Endothelial cell of umbilical vein (primary cell): ENCODE data around the gene SLC39A8. TPM values are rescaled to one million over a fixed set of nuclear protein-coding genes. Genes with fewer than 3 reads are reported as not detected.
"Not testable (repeated sequence)": the region's sequence is repeated elsewhere in the genome, so short reads cannot be mapped to it uniquely, and the experiment has no call there.

ENCODE experiments used
- BruUV-seq: library from RNA; stranded (reverse); fragments of 400-500 nt; replicated peaks from 2 replicates; lab custom pipeline; 2021; lab: Mats Ljungman, UMichigan
- CTCF ChIA-PET: fragments of 300-600, 350-600 bp; sonication (Branson Sonifier 250); formaldehyde crosslinking; loops from one replicate; lab custom pipeline; 2021; ENCODE audit warnings: antibody characterized with exemption, inconsistent platforms; lab: Charles Lee
- POLR2A ChIA-PET: fragments of 300-600, 350-600 bp; sonication (Branson Sonifier 250); formaldehyde crosslinking; loops from one replicate; lab custom pipeline; 2021; ENCODE audit warnings: antibody characterized with exemption, inconsistent platforms; lab: Charles Lee
- DNase-seq: peaks from one replicate; pipeline ENCODE4 v3.0.0-alpha.2; 2011; ENCODE audit warnings: low read depth, low spot score
- FAIRE-seq: peaks from 2 replicates; lab custom pipeline; 2011; peaks lifted over from hg19 to GRCh38; lab: Jason Lieb, UNC
- H2AFZ ChIP-seq: 2 replicates; pipeline ENCODE4 v1.6.0; 2012; ENCODE audit warnings: low read depth, low read length, control low read depth, inconsistent platforms
- H3K27ac ChIP-seq: 2 replicates; pipeline ENCODE4 v1.5.1; 2011; ENCODE audit warnings: low read depth, mild to moderate bottlenecking, control low read depth, low read length, moderate library complexity; ENCODE audit not compliant: insufficient read depth
- H3K27me3 ChIP-seq, 2 experiments: 2 replicates each; pipeline versions ENCODE4 v1.6.0 to v1.6.1; 2011; ENCODE audit warnings: low read length in 2 of 2, mixed read lengths in 1 of 2; ENCODE audit not compliant: control insufficient read depth in 2 of 2, insufficient read depth in 2 of 2
- H3K36me3 ChIP-seq, 2 experiments: 2 replicates in 1 of 2; 3 replicates in 1 of 2; pipeline ENCODE4 v1.5.1; 2011; ENCODE audit warnings: low read length in 2 of 2, mild to moderate bottlenecking in 1 of 2, moderate library complexity in 1 of 2; ENCODE audit not compliant: control insufficient read depth in 2 of 2, insufficient read depth in 2 of 2; ENCODE audit errors: extremely low read depth in 1 of 2
- H3K4me1 ChIP-seq: 3 replicates; pipeline ENCODE4 v1.5.1; 2011; ENCODE audit warnings: mild to moderate bottlenecking, low read length; ENCODE audit not compliant: control insufficient read depth, insufficient read depth; ENCODE audit errors: extremely low read depth
- H3K4me2 ChIP-seq: 2 replicates; pipeline ENCODE4 v1.6.1; 2011; ENCODE audit warnings: low read length, control low read depth, mixed read lengths; ENCODE audit not compliant: insufficient read depth
- H3K4me3 ChIP-seq, 3 experiments: fragments of 200-600 bp in 1 of 3; sonication (generic), shearing (Covaris generic) in 1 of 3; replicated peaks in 1 of 3; 2 replicates each; pipeline ENCODE4 v1.5.1; 2011 to 2016; ENCODE audit warnings: control low read depth in 3 of 3, low read length in 3 of 3, mild to moderate bottlenecking in 2 of 3, inconsistent platforms in 1 of 3, low read depth in 1 of 3, moderate library complexity in 1 of 3; ENCODE audit not compliant: insufficient read depth in 1 of 3
- H3K79me2 ChIP-seq: 2 replicates; pipeline ENCODE4 v1.6.0; 2012; ENCODE audit warnings: low read length, inconsistent platforms; ENCODE audit not compliant: control insufficient read depth, insufficient read depth
- H3K9ac ChIP-seq: replicated peaks from 2 replicates; pipeline ENCODE3; 2011; ENCODE audit warnings: low read length, control low read depth; ENCODE audit not compliant: insufficient read depth; ENCODE audit errors: extremely low read depth
- H3K9me1 ChIP-seq: replicated peaks from 3 replicates; pipeline ENCODE4 v1.6.0; 2011; ENCODE audit warnings: mild to moderate bottlenecking, low read length; ENCODE audit not compliant: control insufficient read depth, insufficient read depth; ENCODE audit errors: extremely low read depth
- H3K9me3 ChIP-seq: replicated peaks from 2 replicates; pipeline ENCODE4 v1.5.1; 2012; ENCODE audit warnings: low read length, inconsistent platforms; ENCODE audit not compliant: control insufficient read depth, insufficient read depth
- H4K20me1 ChIP-seq: replicated peaks from 2 replicates; pipeline ENCODE3; 2011; ENCODE audit warnings: mild to moderate bottlenecking, low read length; ENCODE audit not compliant: control insufficient read depth, insufficient read depth; ENCODE audit errors: extremely low read depth
- CTCF ChIP-seq, 2 donors: IDR thresholded peaks; 1 replicate in 1 of 2; 2 replicates in 1 of 2; pipeline ENCODE4 v1.5.1; 2011; ENCODE audit warnings: low read length in 2 of 2, mild to moderate bottlenecking in 2 of 2, moderate library complexity in 2 of 2, control low read depth in 1 of 2, inconsistent platforms in 1 of 2, low read depth in 1 of 2; ENCODE audit not compliant: insufficient read depth in 1 of 2; ENCODE audit errors: extremely low read depth in 1 of 2
- EZH2 ChIP-seq: IDR thresholded peaks from 2 replicates; pipeline ENCODE4 v1.6.1; 2012; ENCODE audit warnings: borderline replicate concordance, low read depth, mild to moderate bottlenecking, moderate library complexity, low read length, inconsistent platforms; ENCODE audit not compliant: severe bottlenecking
- FOS ChIP-seq: IDR thresholded peaks from 2 replicates; pipeline ENCODE4 v1.6.1; 2011; ENCODE audit warnings: mild to moderate bottlenecking, low read length, moderate library complexity, borderline replicate concordance; ENCODE audit not compliant: insufficient read depth
- GATA2 ChIP-seq: IDR thresholded peaks from 2 replicates; pipeline ENCODE4 v1.7.0; 2011; ENCODE audit warnings: low read depth, mild to moderate bottlenecking, moderate library complexity, mixed read lengths, low read length; ENCODE audit not compliant: insufficient read length, insufficient read depth
- JUN ChIP-seq: IDR thresholded peaks from 2 replicates; pipeline ENCODE4 v1.6.1; 2011; ENCODE audit warnings: borderline replicate concordance, low read depth; ENCODE audit not compliant: insufficient read length, insufficient read depth
- MAX ChIP-seq: IDR thresholded peaks from 2 replicates; pipeline ENCODE4 v1.6.1; 2011; ENCODE audit not compliant: insufficient read depth, insufficient read length
- MYC ChIP-seq: IDR thresholded peaks from one replicate; pipeline ENCODE4 v1.6.1; 2011; ENCODE audit warnings: mild to moderate bottlenecking, low read depth, low read length
- POLR2A ChIP-seq: IDR thresholded peaks from 2 replicates; pipeline ENCODE4 v1.6.1; 2012; ENCODE audit warnings: low read depth, mild to moderate bottlenecking, control low read depth, low read length
- POLR2AphosphoS5 ChIP-seq: IDR thresholded peaks from 2 replicates; pipeline ENCODE4 v1.6.1; 2012; ENCODE audit warnings: low read depth, mild to moderate bottlenecking, control low read depth, low read length, moderate library complexity; ENCODE audit not compliant: insufficient read depth
- dilution Hi-C: fragments of 300-500 bp; cut with MboI; formaldehyde crosslinking; loops from one replicate; pipeline ENCODE4 v1.15.0; 2019; ENCODE audit warnings: low sequenced_read_pairs; ENCODE audit not compliant: extremely low pct_ligation_motif_present
- intact Hi-C: fragments of 100-400 bp; cut with micrococcal nuclease; formaldehyde crosslinking; loops from one replicate; pipeline ENCODE4 v1.10.0; 2022
- polyA plus RNA-seq, 4 experiments: library from polyadenylated mRNA; depleted of rRNA in 3 of 4; stranded (reverse) in 3 of 4; unstranded in 1 of 4; fragments of >200 nt; gene quantifications; 2 replicates each; pipeline versions ENCODE4 v1.2.1 to v1.2.3, GENCODE V29; 2011 to 2012; ENCODE audit warnings: missing spikeins in 1 of 4
- total RNA-seq: library from RNA; stranded (reverse); gene quantifications from 2 replicates; pipeline ENCODE4 v1.2.3, GENCODE V29; 2021

Gene SLC39A8
- total and polyA plus RNA-seq, 2 donors (not counting 3 experiments of a cell fraction or from before 2014, with no cell fraction given) = 1.7 to 6.7 TPM

GRCh38 chr4:102358128-102358527 is 12.8 kb upstream of the SLC39A8 start:
- Histone ChIP-seq H3K27me3 (peaks cover 9 to 17% of the 10 kb centered on the region in 2 experiments), H3K4me2 (no peak overlapping the region), H3K4me3 (no peak overlapping the region), H3K9ac (no peak overlapping the region), H2AFZ (no peak overlapping the region), H3K9me1 (no peaks in the 10 kb centered on the region), H4K20me1 (no peaks in the 10 kb centered on the region), H3K27ac (no peak overlapping the region), H3K9me3 (no peaks in the 10 kb centered on the region), H3K36me3 (no peaks in the 10 kb centered on the region), H3K4me1 (no peaks in the 10 kb centered on the region), H3K79me2 (no peaks in the 10 kb centered on the region)
- POLR2A ChIA-PET = no interaction called here
- DNase-seq (no peak), FAIRE-seq (no peak)
- no TSS peak for BruUV-seq
- dilution Hi-C loops (no loop called here), intact Hi-C loops (no loop called here)
- CTCF ChIA-PET = no interaction called here
- no peak for TF ChIP-seq EZH2
- no peak for TF ChIP-seq GATA2
- TF ChIP-seq MAX = no peak
- TF ChIP-seq POLR2A = no peak
- TF ChIP-seq FOS = no peak
- no peak for TF ChIP-seq JUN
- no peak for TF ChIP-seq MYC
- TF ChIP-seq POLR2AphosphoS5 = no peak
- TF ChIP-seq CTCF (IDR thresholded peaks at IDR 0.05; ENCODE audit: extremely low read depth in 1 of 2, insufficient read depth in 1 of 2, low read depth in 1 of 2, low read length in 2 of 2) = no peak

GRCh38 chr4:102357637-102358036 is 12.4 kb upstream of the SLC39A8 start:
- BruUV-seq = not testable (repeated sequence)

More at GRCh38 chr4:102357637-102358036, 12.4 kb upstream of the SLC39A8 start:
- H3K36me3 ChIP-seq, H4K20me1 ChIP-seq, H3K9ac ChIP-seq, FAIRE-seq, H3K79me2 ChIP-seq, dilution Hi-C loops, H3K4me1 ChIP-seq, CTCF ChIA-PET, H3K27ac ChIP-seq, DNase-seq, H3K4me3 ChIP-seq, intact Hi-C loops, H3K9me3 ChIP-seq, POLR2A ChIA-PET, H2AFZ ChIP-seq, H3K9me1 ChIP-seq, H3K4me2 ChIP-seq: not testable (repeated sequence)
- peaks cover 9 to 19% of the 10 kb centered on the region in 2 experiments for H3K27me3 ChIP-seq
